Measurements from ENCODE around the gene CRACR2A. TPM values are rescaled to one million over a fixed set of nuclear protein-coding genes. Genes with fewer than 3 reads are reported as not detected.

The CRACR2A gene
- total RNA-seq, 2 donors from 2014 or later: 1.1 to 4.7 TPM

- Histone ChIP-seq H3K9me3 (ENCODE audit: control insufficient read depth, low read length) (peaks cover 30% of the 10 kb centered on the region), H3K4me3 (ENCODE audit: low read length) (no peak overlapping the region), H3K27me3 (ENCODE audit: control insufficient read depth, insufficient read depth, low read length, poor library complexity, severe bottlenecking) (no peaks in the 10 kb centered on the region), H3K27ac (ENCODE audit: low read depth, low read length) (no peak overlapping the region), H3K9ac (ENCODE audit: extremely low read depth, low read length, poor library complexity, severe bottlenecking) (no peak overlapping the region), H3K36me3 (ENCODE audit: control insufficient read depth, insufficient read depth, low read length) (no peaks in the 10 kb centered on the region), H3K4me1 (ENCODE audit: control insufficient read depth, insufficient read depth, low read length) (no peaks in the 10 kb centered on the region)
- Mint-ChIP-seq H3K27ac (no peak overlapping the region), H3K27me3 (ENCODE audit: insufficient read depth) (peaks cover 11% of the 10 kb centered on the region), H3K4me3 (no peak overlapping the region), H3K36me3 (ENCODE audit: low read depth) (peaks cover 13% of the 10 kb centered on the region), H3K9me3 (peaks cover 48% of the 10 kb centered on the region), H3K4me1 (peaks cover 3% of the 10 kb centered on the region)
- no peak for TF ChIP-seq CTCF (conservative IDR thresholded peaks at IDR 0.05)
- WGBS, 2 experiments (ENCODE audit: insufficient coverage in 1 of 2, insufficient read length in 1 of 2): 91 to 92% methylated on average over 14 of the region's 14 CpGs
- DNase-seq: no peak
Measured at GRCh38 chr12:3723916-3724805, 28.7 kb downstream of the CRACR2A start.

GRCh38 chr12:3722368-3722767 is 30.5 kb downstream of the CRACR2A start:
- peaks cover 48% of the 10 kb centered on the region for H3K9me3 Mint-ChIP-seq
- H3K4me1 Mint-ChIP-seq: no peaks in the 10 kb centered on the region
- Histone ChIP-seq H3K27ac (ENCODE audit: low read depth, low read length) (no peak overlapping the region), H3K9ac (ENCODE audit: extremely low read depth, low read length, poor library complexity, severe bottlenecking) (no peak overlapping the region), H3K4me1 (ENCODE audit: control insufficient read depth, insufficient read depth, low read length) (no peaks in the 10 kb centered on the region), H3K4me3 (ENCODE audit: low read length) (no peak overlapping the region), H3K27me3 (ENCODE audit: control insufficient read depth, insufficient read depth, low read length, poor library complexity, severe bottlenecking) (no peaks in the 10 kb centered on the region), H3K36me3 (ENCODE audit: control insufficient read depth, insufficient read depth, low read length) (no peaks in the 10 kb centered on the region), H3K9me3 (ENCODE audit: control insufficient read depth, low read length) (peaks cover 30% of the 10 kb centered on the region)
- DNase-seq: no peak
- TF ChIP-seq CTCF (conservative IDR thresholded peaks at IDR 0.05): no peak
- H3K4me3 Mint-ChIP-seq: no peak overlapping the region
- H3K36me3 Mint-ChIP-seq (ENCODE audit: low read depth): peaks cover 13% of the 10 kb centered on the region
- peaks cover 17% of the 10 kb centered on the region for H3K27me3 Mint-ChIP-seq (ENCODE audit: insufficient read depth)
- WGBS, 2 experiments (ENCODE audit: insufficient coverage in 1 of 2, insufficient read length in 1 of 2): 88 to 100% methylated on average over 5 to 6 of the region's 6 CpGs
- H3K27ac Mint-ChIP-seq: no peak overlapping the region

- Mint-ChIP-seq H3K36me3 (ENCODE audit: low read depth) (peaks cover 13% of the 10 kb centered on the region), H3K9me3 (peaks cover 48% of the 10 kb centered on the region), H3K4me1 (no peaks in the 10 kb centered on the region), H3K4me3 (no peak overlapping the region), H3K27ac (no peak overlapping the region), H3K27me3 (ENCODE audit: insufficient read depth) (peaks cover 28% of the 10 kb centered on the region)
- Histone ChIP-seq H3K4me3 (ENCODE audit: low read length) (no peak overlapping the region), H3K4me1 (ENCODE audit: control insufficient read depth, insufficient read depth, low read length) (no peaks in the 10 kb centered on the region), H3K9ac (ENCODE audit: extremely low read depth, low read length, poor library complexity, severe bottlenecking) (no peak overlapping the region), H3K9me3 (ENCODE audit: control insufficient read depth, low read length) (peaks cover 30% of the 10 kb centered on the region), H3K36me3 (ENCODE audit: control insufficient read depth, insufficient read depth, low read length) (no peaks in the 10 kb centered on the region), H3K27me3 (ENCODE audit: control insufficient read depth, insufficient read depth, low read length, poor library complexity, severe bottlenecking) (no peaks in the 10 kb centered on the region), H3K27ac (ENCODE audit: low read depth, low read length) (no peak overlapping the region)
- no peak for TF ChIP-seq CTCF (conservative IDR thresholded peaks at IDR 0.05)
- no peak for DNase-seq
- 91 to 92% methylated on average over 3 to 4 of the region's 4 CpGs for WGBS, 2 experiments (ENCODE audit: insufficient coverage in 1 of 2, insufficient read length in 1 of 2)
Measured at GRCh38 chr12:3720772-3721171, 32.1 kb downstream of the CRACR2A start.

Measured in endodermal cell (in vitro differentiated cells).